AG20443 (cell line): ENCODE data around the gene SLC27A2.
"Not testable (repeated sequence)": the region's sequence is repeated elsewhere in the genome, so short reads cannot be mapped to it uniquely, and the experiment has no call there.

Experiments used
- DNase-seq: peaks from one replicate; pipeline ENCODE4 v3.0.0; 2012; ENCODE audit warnings: low spot score, mixed read lengths

The SLC27A2 gene

GRCh38 chr15:50163719-50164410 is 18.1 kb upstream of the SLC27A2 start:
- no peak for DNase-seq

- no peak for DNase-seq
Observed at GRCh38 chr15:50164458-50164857, 17.5 kb upstream of the SLC27A2 start.

GRCh38 chr15:50166216-50166615 is 15.8 kb upstream of the SLC27A2 start:
- peak; percentile 58 for DNase-seq

GRCh38 chr15:50167110-50167509 is 14.9 kb upstream of the SLC27A2 start:
- DNase-seq: no peak

- DNase-seq: no peak
Observed at GRCh38 chr15:50168379-50168778, 13.6 kb upstream of the SLC27A2 start.

GRCh38 chr15:50168783-50169411 is 13.1 kb upstream of the SLC27A2 start:
- no peak for DNase-seq

GRCh38 chr15:50172360-50172895 is 9.6 kb upstream of the SLC27A2 start:
- not testable (repeated sequence) for DNase-seq

- no peak for DNase-seq
Observed at GRCh38 chr15:50176869-50177268, 5.1 kb upstream of the SLC27A2 start.

GRCh38 chr15:50180091-50180490 is 1.9 kb upstream of the SLC27A2 start:
- no peak for DNase-seq

- DNase-seq: no peak
Observed at GRCh38 chr15:50180582-50180981, 1.4 kb upstream of the SLC27A2 start.

- no peak for DNase-seq
Observed at GRCh38 chr15:50181201-50181968, 611 bp upstream of the SLC27A2 start.

GRCh38 chr15:50182219-50183013 is 420 bp downstream of the SLC27A2 start:
- DNase-seq: peak; percentile 67

GRCh38 chr15:50183112-50183794 is 1.3 kb downstream of the SLC27A2 start:
- DNase-seq: no peak

GRCh38 chr15:50184863-50185504 is 3.0 kb downstream of the SLC27A2 start:
- DNase-seq: no peak

GRCh38 chr15:50186090-50186489 is 4.1 kb downstream of the SLC27A2 start:
- no peak for DNase-seq

- no peak for DNase-seq
Observed at GRCh38 chr15:50186752-50187151, 4.8 kb downstream of the SLC27A2 start.

- DNase-seq: no peak
Observed at GRCh38 chr15:50187525-50187924, 5.5 kb downstream of the SLC27A2 start.

GRCh38 chr15:50187997-50188396 is 6.0 kb downstream of the SLC27A2 start:
- DNase-seq: no peak

GRCh38 chr15:50188793-50189192 is 6.8 kb downstream of the SLC27A2 start:
- DNase-seq: not testable (repeated sequence)

- no peak for DNase-seq
Observed at GRCh38 chr15:50189633-50190032, 7.6 kb downstream of the SLC27A2 start.

GRCh38 chr15:50190166-50190570 is 8.2 kb downstream of the SLC27A2 start:
- no peak for DNase-seq
